ENCODE results near the gene ECEL1. TPM values are rescaled to one million over a fixed set of nuclear protein-coding genes. Genes with fewer than 3 reads are reported as not detected.

The ECEL1 gene
- total and polyA plus RNA-seq, 2 experiments from 2014 or later, result 6.7 to 17.5 TPM

DNA sequence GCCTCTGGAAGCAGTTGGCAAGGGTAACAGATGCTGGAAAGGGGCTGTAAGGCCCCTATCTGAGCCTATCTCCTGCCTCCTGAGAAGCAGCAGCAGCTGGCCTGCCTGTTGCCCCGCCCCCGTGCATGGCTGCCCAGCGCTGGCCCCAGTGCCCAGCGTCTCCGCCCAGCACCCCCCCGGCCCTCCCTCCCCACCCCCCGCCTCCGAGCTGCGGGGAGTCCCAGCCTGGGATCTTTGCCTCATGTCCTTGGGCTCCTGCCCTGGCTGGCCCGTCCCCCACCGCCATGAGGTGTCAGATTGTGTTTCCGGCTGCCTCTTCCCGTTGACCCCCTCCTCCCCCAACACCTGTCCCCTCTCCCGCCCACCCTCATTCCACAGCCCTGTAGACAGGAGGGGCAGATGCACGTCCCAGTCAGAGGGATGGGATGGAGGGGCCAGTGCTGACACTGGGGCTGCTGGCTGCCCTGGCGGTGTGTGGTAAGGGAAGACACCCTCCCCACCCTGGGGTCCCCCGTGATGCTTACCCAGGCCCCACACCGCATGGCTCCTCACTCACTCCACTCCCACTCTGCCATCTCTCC is 38.2 kb upstream of the ECEL1 start, which contains the start of gene CHRND (continued):
- no peak for TF ChIP-seq STAT1 (IDR thresholded peaks at IDR 0.05; ENCODE audit: unreplicated experiment)
- no peak for TF ChIP-seq POLR2AphosphoS5 (IDR thresholded peaks at IDR 0.05; ENCODE audit: low read depth)
- no peak for TF ChIP-seq CREB1 (CRISPR knock-in tag; IDR thresholded peaks at IDR 0.05; ENCODE audit: low read depth)
- TF ChIP-seq, protein P1, sequence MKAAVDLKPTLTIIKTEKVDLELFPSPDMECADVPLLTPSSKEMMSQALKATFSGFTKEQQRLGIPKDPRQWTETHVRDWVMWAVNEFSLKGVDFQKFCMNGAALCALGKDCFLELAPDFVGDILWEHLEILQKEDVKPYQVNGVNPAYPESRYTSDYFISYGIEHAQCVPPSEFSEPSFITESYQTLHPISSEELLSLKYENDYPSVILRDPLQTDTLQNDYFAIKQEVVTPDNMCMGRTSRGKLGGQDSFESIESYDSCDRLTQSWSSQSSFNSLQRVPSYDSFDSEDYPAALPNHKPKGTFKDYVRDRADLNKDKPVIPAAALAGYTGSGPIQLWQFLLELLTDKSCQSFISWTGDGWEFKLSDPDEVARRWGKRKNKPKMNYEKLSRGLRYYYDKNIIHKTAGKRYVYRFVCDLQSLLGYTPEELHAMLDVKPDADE (IDR thresholded peaks at IDR 0.05), result no peak
- no peak for TF ChIP-seq EZH2 (IDR thresholded peaks at IDR 0.05; ENCODE audit: low read depth, unreplicated experiment)
- TF ChIP-seq NANOG (IDR thresholded peaks at IDR 0.05; ENCODE audit: borderline replicate concordance), result no peak
- TF ChIP-seq, protein P2, sequence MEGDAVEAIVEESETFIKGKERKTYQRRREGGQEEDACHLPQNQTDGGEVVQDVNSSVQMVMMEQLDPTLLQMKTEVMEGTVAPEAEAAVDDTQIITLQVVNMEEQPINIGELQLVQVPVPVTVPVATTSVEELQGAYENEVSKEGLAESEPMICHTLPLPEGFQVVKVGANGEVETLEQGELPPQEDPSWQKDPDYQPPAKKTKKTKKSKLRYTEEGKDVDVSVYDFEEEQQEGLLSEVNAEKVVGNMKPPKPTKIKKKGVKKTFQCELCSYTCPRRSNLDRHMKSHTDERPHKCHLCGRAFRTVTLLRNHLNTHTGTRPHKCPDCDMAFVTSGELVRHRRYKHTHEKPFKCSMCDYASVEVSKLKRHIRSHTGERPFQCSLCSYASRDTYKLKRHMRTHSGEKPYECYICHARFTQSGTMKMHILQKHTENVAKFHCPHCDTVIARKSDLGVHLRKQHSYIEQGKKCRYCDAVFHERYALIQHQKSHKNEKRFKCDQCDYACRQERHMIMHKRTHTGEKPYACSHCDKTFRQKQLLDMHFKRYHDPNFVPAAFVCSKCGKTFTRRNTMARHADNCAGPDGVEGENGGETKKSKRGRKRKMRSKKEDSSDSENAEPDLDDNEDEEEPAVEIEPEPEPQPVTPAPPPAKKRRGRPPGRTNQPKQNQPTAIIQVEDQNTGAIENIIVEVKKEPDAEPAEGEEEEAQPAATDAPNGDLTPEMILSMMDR (conservative IDR thresholded peaks at IDR 0.05; ENCODE audit: low read depth in 2 of 2), result no peak

DNA sequence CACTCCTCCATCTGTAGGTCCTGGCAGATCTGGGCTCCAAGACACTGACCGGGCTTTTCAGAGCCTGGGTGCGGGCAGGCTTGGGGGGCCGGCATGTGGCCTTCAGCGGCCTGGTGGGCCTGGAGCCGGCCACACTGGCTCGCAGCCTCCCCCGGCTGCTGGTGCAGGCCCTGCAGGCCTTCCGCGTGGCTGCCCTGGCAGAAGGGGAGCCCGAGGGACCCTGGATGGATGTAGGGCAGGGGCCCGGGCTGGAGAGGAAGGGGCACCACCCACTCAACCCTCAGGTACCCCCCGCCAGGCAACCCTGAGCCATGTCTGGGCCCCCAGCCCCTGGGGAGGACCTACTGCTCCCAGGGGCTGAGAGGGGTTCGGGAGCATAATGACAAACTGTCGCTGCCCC is 37.6 kb upstream of the ECEL1 start:
- H3K27ac ChIP-seq (ENCODE audit: low read depth), result no peak overlapping the region
- H2AFZ ChIP-seq, result no peak overlapping the region
- ATAC-seq (no peak), DNase-seq (ENCODE audit: low spot score) (no peak)
- peaks cover 44% of the 10 kb centered on the region for H3K27me3 ChIP-seq (ENCODE audit: insufficient read depth)
- H3K4me3 Mint-ChIP-seq, result no peak overlapping the region
- H3K27ac Mint-ChIP-seq, result no peak overlapping the region
- H3K36me3 ChIP-seq (ENCODE audit: insufficient read depth), result no peaks in the 10 kb centered on the region
- H3K4me2 ChIP-seq, result no peak overlapping the region
- H3K9me3 Mint-ChIP-seq, result no peaks in the 10 kb centered on the region
- H3K27me3 Mint-ChIP-seq (ENCODE audit: insufficient read depth, low read depth, poor library complexity), result peaks cover 46% of the 10 kb centered on the region
- no peaks in the 10 kb centered on the region for H3K79me2 ChIP-seq (replicated peaks; ENCODE audit: insufficient read depth)
- H3F3A ChIP-seq (replicated peaks; ENCODE audit: low read depth), result 0 out of 2 replicates have a peak, but pooled peaks cover 3% of the 10 kb centered on the region
- no peaks in the 10 kb centered on the region; the same call in 1 of the 2 replicates for H3K4me1 ChIP-seq (ENCODE audit: insufficient read depth)
- H3K9me2 ChIP-seq (ENCODE audit: insufficient read depth), result no peaks in the 10 kb centered on the region
- H3K4me1 Mint-ChIP-seq, result peaks cover 11% of the 10 kb centered on the region
- no peak overlapping the region for H3K4me3 ChIP-seq
- H4K20me1 ChIP-seq (replicated peaks; ENCODE audit: insufficient read depth), result no peaks in the 10 kb centered on the region; the same call in 1 of the 2 replicates
- H3K36me3 Mint-ChIP-seq (ENCODE audit: low read depth), result no peaks in the 10 kb centered on the region; the same call in 2 of the 3 replicates
- no peak for TF ChIP-seq ZNF331 (CRISPR knock-in tag; IDR thresholded peaks at IDR 0.05; ENCODE audit: low read depth)
- no peak for TF ChIP-seq EZH2phosphoT487 (IDR thresholded peaks at IDR 0.05; ENCODE audit: unreplicated experiment)
- TF ChIP-seq EZH2 (IDR thresholded peaks at IDR 0.05; ENCODE audit: low read depth, unreplicated experiment), result no peak
- TF ChIP-seq ZNF114 (CRISPR knock-in tag; IDR thresholded peaks at IDR 0.05), result no peak
- TF ChIP-seq, protein P3, sequence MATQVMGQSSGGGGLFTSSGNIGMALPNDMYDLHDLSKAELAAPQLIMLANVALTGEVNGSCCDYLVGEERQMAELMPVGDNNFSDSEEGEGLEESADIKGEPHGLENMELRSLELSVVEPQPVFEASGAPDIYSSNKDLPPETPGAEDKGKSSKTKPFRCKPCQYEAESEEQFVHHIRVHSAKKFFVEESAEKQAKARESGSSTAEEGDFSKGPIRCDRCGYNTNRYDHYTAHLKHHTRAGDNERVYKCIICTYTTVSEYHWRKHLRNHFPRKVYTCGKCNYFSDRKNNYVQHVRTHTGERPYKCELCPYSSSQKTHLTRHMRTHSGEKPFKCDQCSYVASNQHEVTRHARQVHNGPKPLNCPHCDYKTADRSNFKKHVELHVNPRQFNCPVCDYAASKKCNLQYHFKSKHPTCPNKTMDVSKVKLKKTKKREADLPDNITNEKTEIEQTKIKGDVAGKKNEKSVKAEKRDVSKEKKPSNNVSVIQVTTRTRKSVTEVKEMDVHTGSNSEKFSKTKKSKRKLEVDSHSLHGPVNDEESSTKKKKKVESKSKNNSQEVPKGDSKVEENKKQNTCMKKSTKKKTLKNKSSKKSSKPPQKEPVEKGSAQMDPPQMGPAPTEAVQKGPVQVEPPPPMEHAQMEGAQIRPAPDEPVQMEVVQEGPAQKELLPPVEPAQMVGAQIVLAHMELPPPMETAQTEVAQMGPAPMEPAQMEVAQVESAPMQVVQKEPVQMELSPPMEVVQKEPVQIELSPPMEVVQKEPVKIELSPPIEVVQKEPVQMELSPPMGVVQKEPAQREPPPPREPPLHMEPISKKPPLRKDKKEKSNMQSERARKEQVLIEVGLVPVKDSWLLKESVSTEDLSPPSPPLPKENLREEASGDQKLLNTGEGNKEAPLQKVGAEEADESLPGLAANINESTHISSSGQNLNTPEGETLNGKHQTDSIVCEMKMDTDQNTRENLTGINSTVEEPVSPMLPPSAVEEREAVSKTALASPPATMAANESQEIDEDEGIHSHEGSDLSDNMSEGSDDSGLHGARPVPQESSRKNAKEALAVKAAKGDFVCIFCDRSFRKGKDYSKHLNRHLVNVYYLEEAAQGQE (IDR thresholded peaks at IDR 0.05; ENCODE audit: unreplicated experiment), result no peak
- TF ChIP-seq NANOG (IDR thresholded peaks at IDR 0.05; ENCODE audit: borderline replicate concordance), result no peak
- TF ChIP-seq JUNB (IDR thresholded peaks at IDR 0.05; ENCODE audit: unreplicated experiment), result no peak
- TF ChIP-seq POLR2AphosphoS5 (IDR thresholded peaks at IDR 0.05; ENCODE audit: low read depth), result no peak
- TF ChIP-seq STAT1 (IDR thresholded peaks at IDR 0.05; ENCODE audit: unreplicated experiment), result no peak
- TF ChIP-seq, protein P1 (IDR thresholded peaks at IDR 0.05), result no peak
